ENCODE measurements around the gene TMEM178B. TPM values are rescaled to one million over a fixed set of nuclear protein-coding genes. Genes with fewer than 3 reads are reported as not detected.
"Not testable (repeated sequence)": the region's sequence is repeated elsewhere in the genome, so short reads cannot be mapped to it uniquely, and the experiment has no call there.

The TMEM178B gene
- total RNA-seq = 0.74 TPM
- long read RNA-seq = 0 reads

- no peak for DNase-seq (ENCODE audit: low spot score)
These were observed at the start of gene TMEM178B for GRCh38 chr7:141073641-141074161. TMEM178B (plus strand) TSS chr7:141074064.

- DNase-seq (ENCODE audit: low spot score) = no peak
These were observed 49.2 kb upstream of the TMEM178B start for GRCh38 chr7:141024668-141025067.

GRCh38 chr7:141027043-141027442, 46.8 kb upstream of the TMEM178B start:
- no peak for DNase-seq (ENCODE audit: low spot score)

GRCh38 chr7:141028767-141029166, 45.1 kb upstream of the TMEM178B start:
- DNase-seq (ENCODE audit: low spot score) = no peak

GRCh38 chr7:141032539-141033323, 41.1 kb upstream of the TMEM178B start:
- not testable (repeated sequence) for DNase-seq (ENCODE audit: low spot score)

GRCh38 chr7:141038100-141038499, 35.8 kb upstream of the TMEM178B start:
- not testable (repeated sequence) for DNase-seq (ENCODE audit: low spot score)

- DNase-seq (ENCODE audit: low spot score) = no peak
These were observed 34.5 kb upstream of the TMEM178B start for GRCh38 chr7:141039376-141039775.

- no peak for DNase-seq (ENCODE audit: low spot score)
These were observed 31.4 kb upstream of the TMEM178B start for GRCh38 chr7:141042222-141043193.

GRCh38 chr7:141043616-141044015, 30.2 kb upstream of the TMEM178B start:
- DNase-seq (ENCODE audit: low spot score) = no peak

- no peak for DNase-seq (ENCODE audit: low spot score)
These were observed 28.6 kb upstream of the TMEM178B start for GRCh38 chr7:141045126-141045841.

GRCh38 chr7:141045842-141046620, 27.8 kb upstream of the TMEM178B start:
- DNase-seq (ENCODE audit: low spot score) = no peak

- DNase-seq (ENCODE audit: low spot score) = no peak
These were observed 20.2 kb upstream of the TMEM178B start for GRCh38 chr7:141053626-141054025.

- DNase-seq (ENCODE audit: low spot score) = no peak
These were observed 18.7 kb upstream of the TMEM178B start for GRCh38 chr7:141055146-141055545.

GRCh38 chr7:141057788-141058187, 16.1 kb upstream of the TMEM178B start:
- no peak for DNase-seq (ENCODE audit: low spot score)

GRCh38 chr7:141067856-141068255, 6.0 kb upstream of the TMEM178B start:
- not testable (repeated sequence) for DNase-seq (ENCODE audit: low spot score)

GRCh38 chr7:141071260-141071854, 2.5 kb upstream of the TMEM178B start:
- no peak for DNase-seq (ENCODE audit: low spot score)

- DNase-seq (ENCODE audit: low spot score) = no peak
These were observed 1.9 kb upstream of the TMEM178B start for GRCh38 chr7:141071855-141072547.

- no peak for DNase-seq (ENCODE audit: low spot score)
These were observed 1.2 kb upstream of the TMEM178B start for GRCh38 chr7:141072548-141073172.

GRCh38 chr7:141073173-141073640, 657 bp upstream of the TMEM178B start:
- no peak for DNase-seq (ENCODE audit: low spot score)

Data from mesenteric fat pad (tissue), 1 donor.